Fibroblast of peridontal ligament (primary cell): Measurements from ENCODE around the gene TSPAN4.

Source experiments
- DNase-seq: peaks from one replicate; pipeline ENCODE4 v3.0.0-alpha.2; 2010; ENCODE audit errors: extremely low read depth

TSPAN4 gene

GRCh38 chr11:842370-843002 is at the start of gene TSPAN4, which contains the start of gene POLR2L:
TSS of gene TSPAN4 (plus strand) at chr11:842852. CDS start at chr11:850305, 7,453 bp downstream.
TSS of gene POLR2L (minus strand) at chr11:842529. CDS start at chr11:842508, 21 bp downstream.
- DNase-seq: peak; percentile 81

GRCh38 chr11:792873-793272 is 49.8 kb upstream of the TSPAN4 start:
- DNase-seq: no peak

GRCh38 chr11:793556-793955 is 49.1 kb upstream of the TSPAN4 start:
- DNase-seq: no peak

GRCh38 chr11:794013-794765 is 48.5 kb upstream of the TSPAN4 start:
- no peak for DNase-seq

GRCh38 chr11:794766-795633 is 47.7 kb upstream of the TSPAN4 start:
- no peak for DNase-seq

GRCh38 chr11:795634-796564 is 46.8 kb upstream of the TSPAN4 start:
- peak; percentile 68 for DNase-seq

- DNase-seq: no peak
Observed at GRCh38 chr11:796565-797295, 45.9 kb upstream of the TSPAN4 start.

- DNase-seq: peak; percentile 73
Observed at GRCh38 chr11:797296-798092, 45.2 kb upstream of the TSPAN4 start.

- peak; percentile 52 for DNase-seq
Observed at GRCh38 chr11:798093-798713, 44.4 kb upstream of the TSPAN4 start, which contains the start of gene SLC25A22. TSS of gene SLC25A22 (minus strand) at chr11:798281. CDS start at chr11:795006, 3,275 bp downstream.

- no peak for DNase-seq
Observed at GRCh38 chr11:799641-800316, 42.9 kb upstream of the TSPAN4 start.

GRCh38 chr11:800473-800872 is 42.2 kb upstream of the TSPAN4 start:
- no peak for DNase-seq

- DNase-seq: no peak
Observed at GRCh38 chr11:801097-801780, 41.4 kb upstream of the TSPAN4 start.

GRCh38 chr11:802018-802617 is 40.5 kb upstream of the TSPAN4 start:
- DNase-seq: no peak

- no peak for DNase-seq
Observed at GRCh38 chr11:802693-803466, 39.8 kb upstream of the TSPAN4 start.

GRCh38 chr11:803467-803742 is 39.2 kb upstream of the TSPAN4 start:
- DNase-seq: no peak

- DNase-seq: no peak
Observed at GRCh38 chr11:803770-804598, 38.7 kb upstream of the TSPAN4 start.
